Measurements from ENCODE around the gene C2CD3. TPM values are rescaled to one million over a fixed set of nuclear protein-coding genes. Genes with fewer than 3 reads are reported as not detected.

C2CD3 gene
- total and polyA plus RNA-seq, 9 of the 15 experiments (the other 6 are each of a cell fraction or from before 2014, with no cell fraction given): 4.4 to 20.2 (median 15.4) TPM

DNA sequence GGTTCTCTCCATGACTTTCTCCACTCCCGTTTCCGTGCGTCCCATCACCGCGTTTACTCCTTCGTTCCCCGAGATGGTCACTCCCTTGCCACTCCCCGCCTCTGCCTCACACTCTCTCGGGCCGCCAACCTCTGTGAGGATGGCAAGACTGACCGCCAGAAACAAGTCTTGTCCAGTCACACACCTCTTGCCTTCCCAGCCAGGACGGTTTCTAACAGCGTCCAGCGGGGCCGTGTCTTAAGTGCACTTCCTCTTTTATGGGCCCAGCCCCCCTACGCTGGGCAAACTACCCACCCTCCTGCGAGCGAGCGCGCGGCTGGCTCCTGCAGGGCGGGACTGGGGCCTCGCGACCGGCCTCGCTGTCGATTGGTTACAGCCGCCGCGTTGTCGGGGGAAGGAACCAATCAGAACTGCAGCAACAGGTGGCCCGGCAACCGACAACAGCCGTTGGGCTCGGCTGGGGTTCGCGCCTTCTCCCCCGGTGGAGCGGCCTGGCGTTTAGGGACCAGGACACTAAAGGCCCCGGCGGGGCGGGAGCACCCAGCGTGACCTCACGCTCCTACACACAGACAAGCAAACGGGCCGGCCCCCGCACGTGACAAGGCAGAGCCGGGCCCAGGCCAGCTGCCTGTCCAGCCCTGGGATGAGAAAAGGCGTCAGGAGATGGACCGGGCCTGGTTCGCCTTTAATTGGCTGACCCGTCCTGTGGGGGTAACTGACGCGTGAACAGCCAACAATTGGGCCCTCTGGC, 187.6 kb downstream of the C2CD3 start (continued):
- TF ChIP-seq BRD9 (IDR thresholded peaks at IDR 0.05; ENCODE audit: low read depth, partially characterized antibody) (peak; percentile 77), ELF1 (tag; IDR thresholded peaks at IDR 0.05) (0 out of 2 replicates have a peak, but pooled peaks have one; percentile 52), NR2C1 (IDR thresholded peaks at IDR 0.05) (peak; percentile 75), NR2C1 (tag; IDR thresholded peaks at IDR 0.05) (peak; percentile 83), ZNF444 (CRISPR knock-in tag; IDR thresholded peaks at IDR 0.05) (no peak), CAMTA2 (CRISPR knock-in tag; conservative IDR thresholded peaks at IDR 0.05) (no peak), NKRF (IDR thresholded peaks at IDR 0.05; ENCODE audit: borderline replicate concordance) (peak; percentile 82), ATF7 (IDR thresholded peaks at IDR 0.05) (peak; percentile 93), ZBTB17 (CRISPR knock-in tag; IDR thresholded peaks at IDR 0.05) (peak; percentile 79), BHLHE40 (IDR thresholded peaks at IDR 0.05; ENCODE audit: low read length) (peak; percentile 99), EWSR1 (IDR thresholded peaks at IDR 0.05; ENCODE audit: borderline replicate concordance, low read depth, partially characterized antibody) (no peak), HMG20A (CRISPR knock-in tag; conservative IDR thresholded peaks at IDR 0.05) (no peak), SRSF9 (IDR thresholded peaks at IDR 0.05; ENCODE audit: borderline replicate concordance, low read depth, low read length) (no peak), PTTG1 (tag; IDR thresholded peaks at IDR 0.05; ENCODE audit: low read depth) (no peak), RBM25 (IDR thresholded peaks at IDR 0.05; ENCODE audit: low read depth, low read length, severe bottlenecking) (peak; percentile 96), RAD51 (IDR thresholded peaks at IDR 0.05; ENCODE audit: borderline replicate concordance, low read depth) (peak; percentile 93), ZNF785 (CRISPR knock-in tag; IDR thresholded peaks at IDR 0.05) (0 out of 2 replicates have a peak, but pooled peaks have one; percentile 48), BMI1 (IDR thresholded peaks at IDR 0.05; ENCODE audit: low read length) (no peak), ZNF23 (CRISPR knock-in tag; IDR thresholded peaks at IDR 0.05) (no peak), NFATC3 (IDR thresholded peaks at IDR 0.05) (no peak), TCFL5 (CRISPR knock-in tag; conservative IDR thresholded peaks at IDR 0.05) (peak; percentile 61; the same call in 1 of the 2 replicates), ZNF239 (CRISPR knock-in tag; IDR thresholded peaks at IDR 0.05) (peak; percentile 8; the same call in 1 of the 2 replicates), SLC30A9 (CRISPR knock-in tag; IDR thresholded peaks at IDR 0.05) (no peak), NCOA4 (IDR thresholded peaks at IDR 0.05; ENCODE audit: partially characterized antibody) (no peak)
- TF ChIP-seq, protein P1, sequence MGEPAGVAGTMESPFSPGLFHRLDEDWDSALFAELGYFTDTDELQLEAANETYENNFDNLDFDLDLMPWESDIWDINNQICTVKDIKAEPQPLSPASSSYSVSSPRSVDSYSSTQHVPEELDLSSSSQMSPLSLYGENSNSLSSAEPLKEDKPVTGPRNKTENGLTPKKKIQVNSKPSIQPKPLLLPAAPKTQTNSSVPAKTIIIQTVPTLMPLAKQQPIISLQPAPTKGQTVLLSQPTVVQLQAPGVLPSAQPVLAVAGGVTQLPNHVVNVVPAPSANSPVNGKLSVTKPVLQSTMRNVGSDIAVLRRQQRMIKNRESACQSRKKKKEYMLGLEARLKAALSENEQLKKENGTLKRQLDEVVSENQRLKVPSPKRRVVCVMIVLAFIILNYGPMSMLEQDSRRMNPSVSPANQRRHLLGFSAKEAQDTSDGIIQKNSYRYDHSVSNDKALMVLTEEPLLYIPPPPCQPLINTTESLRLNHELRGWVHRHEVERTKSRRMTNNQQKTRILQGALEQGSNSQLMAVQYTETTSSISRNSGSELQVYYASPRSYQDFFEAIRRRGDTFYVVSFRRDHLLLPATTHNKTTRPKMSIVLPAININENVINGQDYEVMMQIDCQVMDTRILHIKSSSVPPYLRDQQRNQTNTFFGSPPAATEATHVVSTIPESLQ (CRISPR knock-in tag; IDR thresholded peaks at IDR 0.05): 0 out of 2 replicates have a peak, but pooled peaks have one; percentile 47
- TF ChIP-seq, protein P2, sequence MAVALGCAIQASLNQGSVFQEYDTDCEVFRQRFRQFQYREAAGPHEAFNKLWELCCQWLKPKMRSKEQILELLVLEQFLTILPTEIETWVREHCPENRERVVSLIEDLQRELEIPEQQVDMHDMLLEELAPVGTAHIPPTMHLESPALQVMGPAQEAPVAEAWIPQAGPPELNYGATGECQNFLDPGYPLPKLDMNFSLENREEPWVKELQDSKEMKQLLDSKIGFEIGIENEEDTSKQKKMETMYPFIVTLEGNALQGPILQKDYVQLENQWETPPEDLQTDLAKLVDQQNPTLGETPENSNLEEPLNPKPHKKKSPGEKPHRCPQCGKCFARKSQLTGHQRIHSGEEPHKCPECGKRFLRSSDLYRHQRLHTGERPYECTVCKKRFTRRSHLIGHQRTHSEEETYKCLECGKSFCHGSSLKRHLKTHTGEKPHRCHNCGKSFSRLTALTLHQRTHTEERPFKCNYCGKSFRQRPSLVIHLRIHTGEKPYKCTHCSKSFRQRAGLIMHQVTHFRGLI (CRISPR knock-in tag; IDR thresholded peaks at IDR 0.05): 0 out of 2 replicates have a peak, but pooled peaks have one; percentile 63
